Spleen (tissue), 11 donors: ENCODE data around the gene ZNF565. TPM values are rescaled to one million over a fixed set of nuclear protein-coding genes. Genes with fewer than 3 reads are reported as not detected.
A peak's percentile ranks its signal among the peaks of the same experiment; 100 is the strongest.

Experiments
- DNase-seq: peaks from one replicate; pipeline ENCODE4 v3.0.0-alpha.2; 2020
- H3K27ac ChIP-seq, 8 donors: fragments of 200-600 bp; sonication (generic) in 7 of 8; 1 replicate in 4 of 8; 2 replicates in 4 of 8; pipeline versions ENCODE4 v1.5.0 to v1.8.0; 2016 to 2021; ENCODE audit warnings: inconsistent platforms in 4 of 8, mild to moderate bottlenecking in 4 of 8, moderate library complexity in 1 of 8
- H3K27me3 ChIP-seq, 7 donors: fragments of 200-600 bp; sonication (generic) in 6 of 7; replicated peaks in 1 of 7; 1 replicate in 4 of 7; 2 replicates in 3 of 7; pipeline versions ENCODE4 v1.5.0 to v1.8.0; 2016 to 2021; ENCODE audit warnings: inconsistent platforms in 3 of 7, mild to moderate bottlenecking in 1 of 7
- H3K36me3 ChIP-seq, 6 donors: fragments of 200-600 bp; sonication (generic) in 5 of 6; 1 replicate in 4 of 6; 2 replicates in 2 of 6; pipeline versions ENCODE4 v1.5.0 to v1.8.0; 2016 to 2021; ENCODE audit warnings: inconsistent platforms in 2 of 6
- H3K4me1 ChIP-seq, 6 donors: fragments of 200-600 bp; sonication (generic) in 5 of 6; 1 replicate in 3 of 6; 2 replicates in 3 of 6; pipeline versions ENCODE4 v1.5.0 to v1.8.0; 2016 to 2021; ENCODE audit warnings: inconsistent platforms in 3 of 6
- H3K4me3 ChIP-seq, 8 donors: fragments of 200-600 bp; sonication (generic) in 7 of 8; 1 replicate in 4 of 8; 2 replicates in 4 of 8; pipeline versions ENCODE4 v1.5.0 to v1.8.0; 2016 to 2021; ENCODE audit warnings: inconsistent platforms in 4 of 8, mild to moderate bottlenecking in 4 of 8, moderate library complexity in 2 of 8
- H3K9me3 ChIP-seq, 8 donors: fragments of 200-600 bp; sonication (generic) in 7 of 8; 1 replicate in 4 of 8; 2 replicates in 4 of 8; pipeline versions ENCODE4 v1.5.0 to v1.8.0; 2016 to 2021; ENCODE audit warnings: inconsistent platforms in 4 of 8
- POLR2A ChIP-seq, 3 donors: fragments of 450-650 bp; IDR thresholded peaks; one replicate each; pipeline ENCODE4 v1.5.1; 2017; ENCODE audit warnings: antibody characterized with exemption in 3 of 3, mild to moderate bottlenecking in 1 of 3
- POLR2AphosphoS5 ChIP-seq, 3 donors: sonication (generic); formaldehyde crosslinking; IDR thresholded peaks; one replicate each; pipeline ENCODE4 v1.5.1; 2017; ENCODE audit warnings: antibody characterized with exemption in 3 of 3
- WGBS, 5 donors: extraction: QIAGEN DNeasy Blood & Tissue Kit in 3 of 5; methylation state at CpG; one replicate each; pipeline versions ENCODE4 v1.1.5 to v1.1.7; 2013 to 2018; 5-methylcytosine and 5-hydroxymethylcytosine counted together
- intact Hi-C: fragments of 100-400 bp; cut with DNase I; formaldehyde crosslinking; loops from one replicate; pipeline ENCODE4 v1.15.0; 2023; ENCODE audit warnings: low total_unique reads
- polyA plus RNA-seq, 3 donors: library from polyadenylated mRNA; stranded (reverse); fragments of 200-250 nt; gene quantifications; one replicate each; pipeline ENCODE4 v1.2.1, GENCODE V29; 2013
- total RNA-seq, 7 donors: library from RNA; depleted of rRNA in 3 of 7; stranded (reverse); fragments of >200 nt in 3 of 7; fragmentation: NEBNext Ultra II Directional in 4 of 7; extraction: Animal tissue kit (Norgen Biotek cat#: 25700) in 4 of 7; gene quantifications; one replicate each; pipeline versions ENCODE4 v1.1.0 to v1.2.1, GENCODE V29; 2016 to 2021
- TF ChIP-seq, protein P1 (sequence below), 11 experiments: fragments of 200-600 bp in 7 of 11; fragments of 450-650 bp in 4 of 11; sonication (generic) in 4 of 11; IDR thresholded peaks in 8 of 11; conservative IDR thresholded peaks in 3 of 11; 1 replicate in 7 of 11; 2 replicates in 4 of 11; pipeline versions ENCODE4 v1.4.0 to v1.8.0; 2016 to 2021; ENCODE audit warnings: antibody characterized with exemption in 11 of 11, inconsistent platforms in 4 of 11, mild to moderate bottlenecking in 1 of 11
- donor health status: healthy with polysubstance abuse.
- donor health status: DM: no; HTN: no; CAD: no; lungs with moderate emphysema.
- donor health status: DM: no; HTN: no; CAD: no.
- donor health status: Bipolar disorder and iron deficiency.
- donor health status: healthy.
- donor health status: DM: no; HTN: no; CAD: no.
- donor health status: DM: yes; HTN: yes; CAD: no.

ZNF565 gene
- total and polyA plus RNA-seq, 10 donors: 1.2 to 7.1 (median 3.6) TPM

DNA sequence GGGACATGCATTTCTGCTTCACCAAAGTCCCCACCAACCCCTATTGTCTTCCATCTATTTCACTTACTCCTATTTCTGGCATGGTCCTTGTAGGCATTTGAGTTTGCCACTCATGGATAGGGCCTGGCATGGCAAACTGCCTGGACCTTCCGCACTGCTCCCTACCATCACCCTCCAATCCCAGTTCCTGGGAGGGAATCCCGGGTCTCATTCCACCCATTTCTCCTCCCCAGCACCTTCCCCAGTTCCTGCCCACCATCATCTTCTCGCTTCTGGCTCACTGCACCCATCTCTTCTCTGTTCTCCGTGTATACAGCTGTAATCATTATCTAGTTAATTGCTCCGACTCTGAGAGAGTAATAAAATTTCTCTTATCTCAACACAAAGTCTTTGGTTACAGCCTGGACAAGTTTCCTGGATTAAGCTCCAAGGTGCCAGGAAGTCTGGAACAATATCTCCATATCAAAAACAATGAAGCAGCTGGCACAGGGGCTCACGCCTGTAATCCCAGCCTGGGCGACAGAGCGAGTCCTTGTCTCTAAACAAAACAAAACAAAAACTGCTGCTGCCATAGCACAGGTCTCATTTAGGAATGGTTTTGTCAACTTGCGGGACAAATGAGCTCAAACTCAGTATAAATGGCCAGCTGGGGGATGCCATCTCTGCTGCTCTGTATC, 45.2 kb downstream of the ZNF565 start:
- no peak overlapping the region for H3K4me3 ChIP-seq
- WGBS, 5 donors: 58 to 73% (median 66%) methylated on average over 9 of the region's 9 CpGs
- peak overlapping the region; percentile 27 to 85 (median 72) for H3K27ac ChIP-seq
- H3K36me3 ChIP-seq: peaks cover 0 to 28% (median 0%) of the 10 kb centered on the region in 6 donors
- no peak for TF ChIP-seq POLR2A (IDR thresholded peaks at IDR 0.05)
- TF ChIP-seq POLR2AphosphoS5 (IDR thresholded peaks at IDR 0.05): peak in 1 of 3 donors; percentile 23
- intact Hi-C loops: loop anchor here (5.0 kb wide), 1 partner anchor 112 kb away; no protein-coding TSS in a partner anchor
- no peaks in the 10 kb centered on the region for H3K9me3 ChIP-seq
- peaks cover 4 to 22% (median 9%) of the 10 kb centered on the region in 6 donors for H3K4me1 ChIP-seq
- no peak for DNase-seq
- no peaks in the 10 kb centered on the region for H3K27me3 ChIP-seq

DNA sequence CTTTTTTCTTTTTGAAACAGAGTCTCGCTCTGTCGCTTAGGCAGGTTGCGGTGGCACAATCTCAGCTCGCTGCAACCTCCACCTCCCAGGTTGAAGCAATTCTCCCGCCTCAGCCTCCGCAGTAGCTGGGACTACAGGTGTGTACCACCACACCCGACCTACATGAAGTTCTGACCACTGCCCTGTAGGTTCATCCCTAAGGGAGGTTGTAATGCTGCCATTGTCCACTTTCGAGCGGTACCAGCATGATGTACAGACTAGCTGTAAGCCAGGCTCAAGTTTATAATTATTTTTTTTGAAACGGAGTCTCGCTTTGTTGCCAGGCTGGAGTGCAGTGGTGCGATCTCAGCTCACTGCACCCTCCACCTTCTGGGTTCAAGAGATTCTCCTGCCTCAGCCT, 50.7 kb downstream of the ZNF565 start:
- H3K36me3 ChIP-seq: peaks cover 0 to 53% (median 0%) of the 10 kb centered on the region in 6 donors
- intact Hi-C loops: no loop called here
- H3K4me1 ChIP-seq: peaks cover 0 to 5% (median under 1%) of the 10 kb centered on the region in 6 donors
- TF ChIP-seq POLR2A (IDR thresholded peaks at IDR 0.05) (no peak), POLR2AphosphoS5 (IDR thresholded peaks at IDR 0.05) (no peak)
- TF ChIP-seq, protein P1, sequence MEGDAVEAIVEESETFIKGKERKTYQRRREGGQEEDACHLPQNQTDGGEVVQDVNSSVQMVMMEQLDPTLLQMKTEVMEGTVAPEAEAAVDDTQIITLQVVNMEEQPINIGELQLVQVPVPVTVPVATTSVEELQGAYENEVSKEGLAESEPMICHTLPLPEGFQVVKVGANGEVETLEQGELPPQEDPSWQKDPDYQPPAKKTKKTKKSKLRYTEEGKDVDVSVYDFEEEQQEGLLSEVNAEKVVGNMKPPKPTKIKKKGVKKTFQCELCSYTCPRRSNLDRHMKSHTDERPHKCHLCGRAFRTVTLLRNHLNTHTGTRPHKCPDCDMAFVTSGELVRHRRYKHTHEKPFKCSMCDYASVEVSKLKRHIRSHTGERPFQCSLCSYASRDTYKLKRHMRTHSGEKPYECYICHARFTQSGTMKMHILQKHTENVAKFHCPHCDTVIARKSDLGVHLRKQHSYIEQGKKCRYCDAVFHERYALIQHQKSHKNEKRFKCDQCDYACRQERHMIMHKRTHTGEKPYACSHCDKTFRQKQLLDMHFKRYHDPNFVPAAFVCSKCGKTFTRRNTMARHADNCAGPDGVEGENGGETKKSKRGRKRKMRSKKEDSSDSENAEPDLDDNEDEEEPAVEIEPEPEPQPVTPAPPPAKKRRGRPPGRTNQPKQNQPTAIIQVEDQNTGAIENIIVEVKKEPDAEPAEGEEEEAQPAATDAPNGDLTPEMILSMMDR (IDR thresholded peaks at IDR 0.05 in 8 of 11, conservative IDR thresholded peaks at IDR 0.05 in 3 of 11): no peak
- 93 to 97% (median 96%) methylated on average over 12 of the region's 12 CpGs for WGBS, 5 donors
- H3K9me3 ChIP-seq: no peaks in the 10 kb centered on the region
- H3K27ac ChIP-seq: no peak overlapping the region
- DNase-seq: peak; percentile 38
- no peaks in the 10 kb centered on the region for H3K27me3 ChIP-seq
- H3K4me3 ChIP-seq: no peak overlapping the region

DNA sequence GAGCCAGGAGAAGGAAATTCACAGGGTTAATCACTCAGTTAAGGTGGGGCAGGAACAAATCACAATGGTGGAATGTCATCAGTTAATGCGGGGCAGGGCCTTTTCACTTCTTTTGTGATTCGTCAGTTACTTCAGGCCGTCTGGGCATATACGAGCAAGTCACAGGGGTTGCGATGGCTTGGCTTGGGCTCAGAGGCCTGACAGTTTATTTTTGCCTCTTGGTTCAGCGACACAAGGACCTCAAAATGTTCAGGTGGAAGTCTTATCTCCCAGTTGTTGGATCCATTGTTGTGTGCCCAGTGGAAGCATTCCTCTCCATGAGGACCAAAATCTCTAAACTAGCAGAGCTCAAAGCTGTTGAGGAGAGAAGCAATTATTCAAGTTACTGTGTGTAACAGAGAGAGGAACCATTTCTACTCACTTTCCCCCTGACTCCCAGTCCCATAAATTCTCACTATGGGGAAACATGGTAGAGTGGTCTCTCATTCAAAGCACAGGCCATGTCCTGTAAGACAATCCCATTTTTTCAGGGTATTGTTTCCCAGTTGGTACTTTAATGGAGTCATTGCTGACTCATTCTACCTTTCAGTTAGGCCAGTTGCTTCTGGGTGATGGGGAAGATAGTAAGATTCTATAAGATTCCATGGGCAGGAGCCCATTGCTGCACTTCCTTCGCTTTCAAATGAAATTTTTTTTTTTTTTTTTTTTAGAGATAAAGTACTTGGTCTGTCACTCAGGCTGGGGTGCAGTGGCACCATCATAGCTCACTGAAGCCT, 53.5 kb downstream of the ZNF565 start:
- peak; percentile 19 for DNase-seq
- Histone ChIP-seq H3K4me3 (no peak overlapping the region), H3K27ac (no peak overlapping the region), H3K4me1 (no peaks in the 10 kb centered on the region), H3K27me3 (no peaks in the 10 kb centered on the region), H3K9me3 (no peaks in the 10 kb centered on the region), H3K36me3 (peaks cover 0 to 41% (median 0%) of the 10 kb centered on the region in 6 donors)
- TF ChIP-seq POLR2AphosphoS5 (IDR thresholded peaks at IDR 0.05): no peak
- TF ChIP-seq POLR2A (IDR thresholded peaks at IDR 0.05): no peak
- TF ChIP-seq, protein P1 (IDR thresholded peaks at IDR 0.05 in 8 of 11, conservative IDR thresholded peaks at IDR 0.05 in 3 of 11): no peak
- intact Hi-C loops: no loop called here
- WGBS, 5 donors: 93 to 97% (median 93%) methylated on average over 7 of the region's 7 CpGs

DNA sequence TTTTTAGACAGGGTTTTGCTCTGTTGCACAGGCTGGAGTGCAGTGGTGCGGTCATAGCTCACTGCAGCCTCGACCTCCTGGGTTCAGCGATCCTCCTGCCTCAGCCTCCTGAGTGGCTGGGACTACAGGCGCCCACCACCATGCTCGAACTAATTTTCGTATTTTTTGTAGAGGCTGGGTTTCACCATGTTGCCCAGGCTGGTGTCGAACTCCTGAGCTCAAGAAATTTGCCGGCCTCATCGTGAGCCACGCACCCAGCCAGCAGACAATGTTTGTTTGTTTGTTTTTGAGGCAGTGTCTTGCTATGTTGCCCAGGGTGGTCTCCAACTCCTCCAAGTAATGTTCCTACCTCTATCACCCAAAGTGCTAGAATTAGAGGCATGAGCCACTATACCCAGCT, 61.3 kb downstream of the ZNF565 start:
- Histone ChIP-seq H3K27me3 (no peaks in the 10 kb centered on the region), H3K36me3 (peaks cover 0 to 53% (median 27%) of the 10 kb centered on the region in 6 donors), H3K4me3 (peak overlapping the region in 3 of 8 donors; percentile 41 to 69 (median 55)), H3K9me3 (no peaks in the 10 kb centered on the region), H3K27ac (peak overlapping the region; percentile 68 to 97 (median 89)), H3K4me1 (peaks cover 0 to 38% (median 11%) of the 10 kb centered on the region in 6 donors)
- 89 to 96% (median 93%) methylated on average over 10 of the region's 10 CpGs for WGBS, 5 donors
- intact Hi-C loops: no loop called here
- peak; percentile 20 for DNase-seq
- TF ChIP-seq POLR2AphosphoS5 (IDR thresholded peaks at IDR 0.05): no peak
- no peak for TF ChIP-seq POLR2A (IDR thresholded peaks at IDR 0.05)
- TF ChIP-seq, protein P1 (IDR thresholded peaks at IDR 0.05 in 8 of 11, conservative IDR thresholded peaks at IDR 0.05 in 3 of 11): no peak
